ENCODE results near the gene NADSYN1.
"Not testable (repeated sequence)": the region's sequence is repeated elsewhere in the genome, so short reads cannot be mapped to it uniquely, and the experiment has no call there.

NADSYN1 gene

GRCh38 chr11:71491940-71492339 is 38.9 kb downstream of the NADSYN1 start:
- DNase-seq = peak in 2 of 4 experiments; percentile 4 to 11

DNA sequence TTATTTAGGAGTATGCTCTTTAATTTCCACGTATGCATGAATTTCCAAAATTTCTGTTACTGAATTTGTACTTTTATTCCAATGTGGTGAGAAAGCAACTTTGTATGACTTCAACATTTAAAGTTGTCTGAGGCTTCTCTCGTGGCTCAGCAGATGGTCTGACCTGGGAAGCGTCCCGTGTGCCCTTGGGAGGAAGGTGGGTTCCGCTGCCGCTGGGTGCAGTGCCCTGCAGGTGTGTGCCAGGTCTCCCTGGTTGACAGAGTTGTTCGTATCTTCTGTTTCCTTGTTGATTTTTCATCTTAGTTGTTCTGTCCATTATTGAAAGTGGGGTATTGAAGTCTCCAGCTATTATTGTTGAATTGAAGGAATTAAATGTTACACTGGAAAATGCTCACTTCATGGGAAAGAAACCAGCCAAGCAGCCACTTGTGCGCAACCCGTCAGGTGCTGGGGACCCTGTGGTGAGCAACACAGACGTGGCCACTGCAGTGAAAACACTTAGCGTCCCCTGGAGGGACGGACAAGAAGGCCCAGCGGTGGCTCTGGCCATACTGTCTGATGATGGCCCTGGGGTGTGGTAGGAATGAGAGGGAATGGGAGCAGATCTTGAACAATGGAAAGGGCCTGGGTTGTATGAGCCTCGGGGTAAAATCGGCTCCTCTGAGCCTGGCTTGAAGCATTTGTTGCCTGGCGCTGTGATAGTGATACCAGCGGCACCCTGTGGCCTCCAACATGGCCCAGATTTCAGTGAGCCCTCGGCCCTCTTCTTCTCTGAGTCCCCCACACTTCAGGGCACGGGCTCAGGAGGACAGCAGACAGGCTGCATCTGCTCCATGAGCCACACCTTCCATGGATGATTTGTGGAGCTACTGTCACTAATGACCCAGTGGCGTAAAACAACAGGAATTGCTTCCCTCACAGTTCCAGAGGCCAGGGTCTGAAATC is 42.6 kb downstream of the NADSYN1 start:
- DNase-seq = no peak

GRCh38 chr11:71496421-71496820 is 43.4 kb downstream of the NADSYN1 start:
- no peak for DNase-seq

GRCh38 chr11:71498091-71498490 is 45.1 kb downstream of the NADSYN1 start:
- DNase-seq = no peak

DNA sequence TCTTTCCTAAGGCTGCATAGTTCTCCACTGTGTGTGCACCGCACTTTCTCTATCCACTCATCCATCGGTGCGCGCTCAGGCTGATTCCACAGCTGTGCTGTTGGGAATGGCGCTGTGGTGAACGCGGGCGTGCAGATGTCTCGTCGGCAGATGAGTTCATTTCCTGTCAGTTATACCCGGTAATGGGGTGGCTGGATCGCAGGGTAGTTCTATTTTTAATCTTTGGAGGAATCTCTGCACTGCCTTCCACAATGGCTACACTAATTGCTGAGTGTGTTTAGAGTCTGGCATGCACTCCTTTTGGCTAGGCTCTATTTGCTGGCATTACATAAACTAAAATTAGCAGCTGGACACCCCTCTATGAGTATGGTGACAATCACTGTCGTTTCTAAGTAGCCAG is 46.1 kb downstream of the NADSYN1 start:
- peak; percentile 5 to 39 (median 11) for DNase-seq

GRCh38 chr11:71499546-71499945 is 46.5 kb downstream of the NADSYN1 start:
- no peak for DNase-seq

GRCh38 chr11:71500601-71501021 is 47.6 kb downstream of the NADSYN1 start:
- DNase-seq = no peak

GRCh38 chr11:71501071-71501985 is 48.3 kb downstream of the NADSYN1 start:
- DNase-seq = no peak

- no peak for DNase-seq
Observed at GRCh38 chr11:71502026-71502425, 49.0 kb downstream of the NADSYN1 start.

DNA sequence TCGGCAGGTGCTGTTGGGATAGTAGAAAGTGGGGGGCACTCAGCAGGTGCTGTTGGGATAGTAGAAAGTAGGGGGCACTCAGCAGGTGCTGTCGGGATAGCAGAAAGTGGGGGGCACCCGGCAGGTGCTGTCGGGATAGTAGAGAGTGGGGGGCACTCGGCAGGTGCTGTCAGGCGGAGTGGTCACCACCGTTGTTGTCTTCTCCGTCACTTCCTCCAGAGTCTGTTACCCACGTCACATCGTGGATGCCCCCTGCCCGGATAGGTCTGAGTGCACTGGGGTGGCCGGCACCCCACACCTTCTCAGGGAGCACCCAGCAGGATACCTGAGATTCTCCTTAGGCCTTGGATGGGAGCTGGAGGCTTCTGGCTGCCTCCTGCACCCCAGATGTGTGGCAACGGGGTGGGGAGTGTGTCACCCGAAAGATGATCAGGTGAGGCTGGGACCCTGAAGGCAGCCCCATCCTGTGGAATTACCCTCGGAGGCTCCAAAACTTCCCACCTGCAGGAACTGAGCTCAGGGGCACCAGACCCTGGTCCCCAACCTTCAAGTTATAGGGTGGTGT is 50.0 kb downstream of the NADSYN1 start:
- no peak for DNase-seq

DNA sequence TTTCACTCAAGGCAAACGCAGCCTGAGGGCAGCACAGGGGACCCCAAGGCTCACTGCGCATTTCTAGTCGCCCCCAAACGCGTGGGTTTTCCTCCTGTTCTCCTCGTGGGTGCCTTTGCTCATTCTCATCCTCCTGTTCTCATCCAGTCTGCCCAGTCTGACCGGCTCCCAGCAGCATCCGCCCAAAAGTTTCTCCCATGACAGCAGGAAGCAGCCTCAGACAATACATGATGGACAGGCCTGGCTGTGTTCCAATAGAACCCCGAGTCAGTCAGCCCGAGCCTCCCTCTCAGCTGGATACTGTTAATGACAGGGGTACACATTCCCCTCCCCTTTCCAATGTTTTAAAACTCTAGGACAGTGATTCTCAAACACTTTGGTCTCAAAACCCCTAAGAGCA is 51.5 kb downstream of the NADSYN1 start:
- DNase-seq = no peak

GRCh38 chr11:71505001-71505400 is 52.0 kb downstream of the NADSYN1 start:
- no peak for DNase-seq

DNA sequence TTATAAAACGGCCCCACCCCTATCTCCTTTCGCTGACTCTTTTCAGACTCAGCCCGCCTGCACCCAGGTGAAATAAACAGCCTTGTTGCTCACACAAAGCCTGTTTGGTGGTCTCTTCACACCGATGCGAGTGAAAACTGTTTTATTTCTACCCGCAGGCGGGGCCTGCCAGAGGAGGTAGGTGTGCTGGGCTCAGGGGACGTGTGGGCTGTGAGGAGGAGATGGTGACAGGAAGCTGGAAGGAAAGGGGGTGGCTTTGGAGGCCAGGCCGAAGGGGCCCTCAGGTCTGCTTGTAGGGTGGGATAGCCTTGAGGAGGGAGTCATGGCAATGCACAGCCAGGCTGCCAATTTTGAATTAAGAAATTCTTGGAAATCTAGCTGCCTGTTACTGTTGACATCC is 52.8 kb downstream of the NADSYN1 start:
- no peak for DNase-seq

DNA sequence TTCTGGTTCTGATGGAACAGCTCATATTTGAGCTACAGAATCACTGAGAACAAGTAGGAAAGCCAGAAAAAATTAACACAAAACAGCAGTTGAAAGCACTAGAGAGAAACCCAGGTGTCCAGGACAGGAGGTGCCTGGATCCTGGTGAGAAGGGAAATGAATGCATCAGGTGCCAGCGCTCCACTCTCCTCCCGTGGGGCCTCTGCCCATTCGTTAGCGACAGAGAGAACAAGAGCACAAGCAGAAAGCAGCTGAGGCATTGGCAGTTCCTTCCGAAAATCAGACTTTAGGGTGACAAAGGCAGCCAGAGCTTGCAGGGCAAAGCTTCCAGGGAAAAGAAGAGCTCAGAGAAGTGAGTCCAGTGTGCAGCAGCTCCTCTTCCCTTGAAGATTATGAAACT is 54.1 kb downstream of the NADSYN1 start:
- DNase-seq = no peak

DNA sequence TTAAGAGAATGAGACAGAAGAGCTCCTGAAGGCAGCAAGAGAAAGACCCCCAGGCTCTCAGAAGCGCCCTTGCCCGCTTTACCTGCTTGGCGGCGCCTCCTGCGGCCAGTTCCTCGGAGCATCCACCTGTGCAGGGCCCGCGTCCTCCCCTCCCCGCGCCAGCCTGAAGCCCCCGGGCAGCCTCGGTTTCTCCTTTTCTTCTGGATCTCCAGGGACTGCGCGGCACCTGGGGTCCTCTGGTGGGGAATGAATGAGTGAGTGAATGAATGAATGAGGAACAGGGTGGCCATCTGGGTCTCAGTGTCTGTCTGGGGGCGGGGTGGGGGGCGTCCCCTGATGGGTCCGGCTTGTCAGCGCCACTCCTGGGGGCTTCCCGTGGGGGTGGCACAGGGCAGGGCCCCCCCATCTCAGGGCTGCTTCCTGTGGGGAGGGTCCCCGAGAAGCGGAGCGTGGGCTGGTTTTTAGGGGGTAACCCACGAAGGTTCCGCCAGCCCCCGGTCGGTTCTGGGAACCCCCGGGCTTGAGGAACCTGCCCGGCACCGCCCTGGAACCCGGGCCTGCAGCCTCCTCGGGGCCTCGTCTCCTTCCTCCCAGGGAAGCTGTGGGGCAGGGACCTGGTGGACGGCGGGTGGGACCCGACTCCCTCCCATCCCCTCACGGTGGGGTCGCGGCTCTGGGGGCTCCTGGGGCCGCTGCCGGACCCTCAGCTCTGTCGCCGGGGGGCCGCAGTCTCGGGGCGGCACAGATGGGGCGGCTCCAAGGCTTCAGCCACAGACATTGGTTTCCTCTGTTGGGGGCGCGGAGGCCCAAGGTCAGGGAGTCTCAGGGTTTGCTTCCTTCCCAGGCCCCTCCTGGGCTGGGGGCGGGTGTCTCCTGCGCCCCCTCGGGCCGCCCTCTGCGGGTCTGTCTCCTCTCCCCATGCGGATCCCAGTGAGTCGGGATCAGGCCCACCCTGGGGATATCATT is 65.8 kb downstream of the NADSYN1 start:
- DNase-seq = no peak

DNA sequence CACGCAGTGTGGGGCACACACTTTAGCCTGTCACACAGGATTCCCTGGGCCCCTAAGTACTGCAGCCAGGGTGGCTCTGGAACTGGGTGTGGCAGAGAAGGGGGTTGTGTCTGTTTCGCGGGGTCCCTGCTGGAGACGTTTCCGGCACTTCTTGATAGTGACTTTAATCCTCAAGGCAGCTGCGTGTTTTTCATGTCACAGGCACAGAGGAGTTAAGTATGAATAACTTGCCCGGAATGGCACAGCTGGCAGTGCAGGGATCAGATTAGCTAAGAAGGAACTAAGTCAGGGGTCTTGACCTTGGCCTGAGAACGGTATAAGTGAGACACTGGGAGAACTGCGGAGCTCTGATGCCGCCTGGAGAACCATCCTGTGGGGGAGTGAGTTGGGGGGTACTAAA is 66.5 kb downstream of the NADSYN1 start:
- DNase-seq = no peak

- no peak for DNase-seq
Observed at GRCh38 chr11:71525188-71525937, 72.4 kb downstream of the NADSYN1 start.

- DNase-seq = no peak
Observed at GRCh38 chr11:71525938-71526495, 73.0 kb downstream of the NADSYN1 start.

DNA sequence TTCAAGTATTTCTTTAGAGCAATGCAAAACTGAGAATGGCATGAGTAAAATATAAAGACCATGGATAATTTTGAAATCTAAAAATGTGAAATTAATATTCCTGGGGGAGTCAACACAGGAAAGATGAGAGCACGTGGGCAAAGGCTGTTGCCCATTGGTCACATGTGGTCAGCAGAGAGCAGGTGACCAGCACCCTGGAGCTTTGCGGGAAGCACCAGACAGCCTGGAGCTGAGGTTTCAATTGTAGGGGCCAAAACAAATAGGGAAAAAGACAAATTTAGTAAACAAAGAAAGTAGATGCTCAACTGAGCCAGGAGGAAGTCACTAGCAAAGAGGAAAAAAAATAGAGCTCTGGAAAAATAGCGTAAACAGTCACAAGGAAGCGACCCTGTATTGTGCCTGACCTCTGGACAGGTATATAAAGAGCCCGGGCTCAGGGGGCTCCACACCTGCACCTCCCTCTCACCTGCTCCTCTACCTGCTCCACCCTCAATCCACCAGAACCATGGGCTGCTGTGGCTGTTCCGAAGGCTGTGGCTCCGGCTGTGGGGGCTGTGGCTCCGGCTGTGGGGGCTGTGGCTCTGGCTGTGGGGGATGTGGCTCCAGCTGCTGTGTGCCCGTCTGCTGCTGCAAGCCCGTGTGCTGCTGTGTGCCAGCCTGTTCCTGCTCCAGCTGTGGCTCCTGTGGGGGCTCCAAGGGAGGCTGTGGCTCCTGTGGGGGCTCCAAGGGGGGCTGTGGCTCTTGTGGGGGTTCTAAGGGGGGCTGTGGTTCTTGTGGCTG is 74.0 kb downstream of the NADSYN1 start, which contains the start of gene KRTAP5-7:
KRTAP5-7 (plus strand) TSS at position 472 of the 780 bp plus-strand sequence; CDS start at position 506, 34 bp downstream.
- not testable (repeated sequence) for DNase-seq

Measured in suppressor macrophage (primary cell).